Measurements from ENCODE around the gene PHKG1. TPM values are rescaled to one million over a fixed set of nuclear protein-coding genes. Genes with fewer than 3 reads are reported as not detected.
A peak's percentile ranks its signal among the peaks of the same experiment; 100 is the strongest.
"Not testable (repeated sequence)": the region's sequence is repeated elsewhere in the genome, so short reads cannot be mapped to it uniquely, and the experiment has no call there.

The PHKG1 gene
- total RNA-seq, 4 donors from 2014 or later = 0.31 to 1.4 (median 0.80) TPM

GRCh38 chr7:56097700-56098099 lies 4.9 kb upstream of the PHKG1 start:
- no peak for TF ChIP-seq CTCF (IDR thresholded peaks at IDR 0.05)
- DNase-seq (ENCODE audit: low spot score) (no peak), ATAC-seq (ENCODE audit: low FRiP score) (peak; percentile 63)

GRCh38 chr7:56092388-56092787 lies 364 bp downstream of the PHKG1 start:
- not testable (repeated sequence) for ATAC-seq (ENCODE audit: low FRiP score); DNase-seq (ENCODE audit: low spot score)

GRCh38 chr7:56091591-56091990 lies 1.2 kb downstream of the PHKG1 start:
- ATAC-seq (ENCODE audit: low FRiP score) (peak; percentile 13), DNase-seq (ENCODE audit: low spot score) (no peak)
- TF ChIP-seq CTCF (IDR thresholded peaks at IDR 0.05) = no peak

- DNase-seq (ENCODE audit: low spot score) (no peak), ATAC-seq (ENCODE audit: low FRiP score) (no peak)
- TF ChIP-seq CTCF (IDR thresholded peaks at IDR 0.05) = no peak
These were observed 5.3 kb downstream of the PHKG1 start for GRCh38 chr7:56087445-56087844.

GRCh38 chr7:56086761-56087160 lies 6.0 kb downstream of the PHKG1 start:
- DNase-seq (ENCODE audit: low spot score) = no peak
- TF ChIP-seq CTCF (IDR thresholded peaks at IDR 0.05) = no peak
- ATAC-seq (ENCODE audit: low FRiP score) = no peak

GRCh38 chr7:56083150-56083785 lies 9.5 kb downstream of the PHKG1 start:
- ATAC-seq (ENCODE audit: low FRiP score) = no peak
- no peak for TF ChIP-seq CTCF (IDR thresholded peaks at IDR 0.05)

GRCh38 chr7:56081626-56082340 lies 11.0 kb downstream of the PHKG1 start:
- DNase-seq (ENCODE audit: low spot score) = no peak
- ATAC-seq (ENCODE audit: low FRiP score) = no peak
- TF ChIP-seq CTCF (IDR thresholded peaks at IDR 0.05) = no peak

More at GRCh38 chr7:56083150-56083785, 9.5 kb downstream of the PHKG1 start:
- DNase-seq (ENCODE audit: low spot score) = no peak

- not testable (repeated sequence) for ATAC-seq (ENCODE audit: low FRiP score); DNase-seq (ENCODE audit: low spot score)
These were observed 11.9 kb downstream of the PHKG1 start for GRCh38 chr7:56080726-56081435.
